Measurements from ENCODE around the gene CCDC18. TPM values are rescaled to one million over a fixed set of nuclear protein-coding genes. Genes with fewer than 3 reads are reported as not detected.

The CCDC18 gene
- total RNA-seq, 2 experiments from 2014 or later = 46.5 to 59.0 TPM

- H3K9me2 ChIP-seq (ENCODE audit: insufficient read depth, low read length) = no peaks in the 10 kb centered on the region
- ChIA-PET POLR2A (interaction anchor here (0.6 to 1.4 kb wide), 6 partner anchors 14 to 141 kb away, joined by 3 to 7 read pairs (median 3); partner anchors contain the start of gene DR1), CTCF (ENCODE audit: unreplicated experiment) (no interaction called here)
- no peaks in the 10 kb centered on the region; the same call in 1 of the 2 replicates for H3K9me3 ChIP-seq (ENCODE audit: low read length)
- H3K27ac ChIP-seq (ENCODE audit: low read depth, low read length, poor library complexity, severe bottlenecking) = no peak overlapping the region
- TF ChIP-seq EZH2phosphoT487 (IDR thresholded peaks at IDR 0.05; ENCODE audit: borderline replicate concordance, low read depth, low read length) (no peak), CTCF (conservative IDR thresholded peaks at IDR 0.05; ENCODE audit: low read length) (no peak)
- H3K4me2 ChIP-seq (ENCODE audit: low read length) = no peak overlapping the region
- H2AFZ ChIP-seq (ENCODE audit: low read length) = no peak overlapping the region
- no TSS peak for BruUV-seq (replicated peaks)
- intact Hi-C loops (cut with micrococcal nuclease; ENCODE audit: unreplicated experiment) = loop anchor here (5.0 kb wide), 1 partner anchor 35 kb away; no protein-coding TSS in a partner anchor
- peaks cover 97% of the 10 kb centered on the region for H3K36me3 ChIP-seq (ENCODE audit: insufficient read depth, low read length)
- peaks cover 4% of the 10 kb centered on the region for H3K4me1 ChIP-seq (ENCODE audit: insufficient read depth, low read length, poor library complexity, severe bottlenecking)
- no peak overlapping the region for H3K4me3 ChIP-seq (ENCODE audit: low read depth, low read length, poor library complexity, severe bottlenecking)
- no peaks in the 10 kb centered on the region for H4K20me1 ChIP-seq (ENCODE audit: insufficient read depth, low read length)
- DNase-seq (ENCODE audit: low spot score) = no peak
- no peaks in the 10 kb centered on the region for H3K79me2 ChIP-seq (ENCODE audit: insufficient read depth, low read depth, low read length)
Measured at GRCh38 chr1:93221913-93222312, 41.4 kb downstream of the CCDC18 start.

- POLR2A ChIA-PET = interaction anchor here (0.6 kb wide), 2 partner anchors 252 to 755 kb away, joined by 3 read pairs; no protein-coding TSS in a partner anchor
- Histone ChIP-seq H3K4me2 (ENCODE audit: low read length) (no peak overlapping the region), H3K36me3 (ENCODE audit: insufficient read depth, low read length) (peaks cover 96% of the 10 kb centered on the region), H3K79me2 (ENCODE audit: insufficient read depth, low read depth, low read length) (no peaks in the 10 kb centered on the region), H3K9me3 (ENCODE audit: low read length) (no peaks in the 10 kb centered on the region; the same call in 1 of the 2 replicates), H3K4me1 (ENCODE audit: insufficient read depth, low read length, poor library complexity, severe bottlenecking) (peaks cover 4% of the 10 kb centered on the region), H3K9me2 (ENCODE audit: insufficient read depth, low read length) (no peaks in the 10 kb centered on the region), H3K4me3 (ENCODE audit: low read depth, low read length, poor library complexity, severe bottlenecking) (no peak overlapping the region), H3K27ac (ENCODE audit: low read depth, low read length, poor library complexity, severe bottlenecking) (no peak overlapping the region), H4K20me1 (ENCODE audit: insufficient read depth, low read length) (no peaks in the 10 kb centered on the region), H2AFZ (ENCODE audit: low read length) (no peak overlapping the region)
- DNase-seq (ENCODE audit: low spot score) = no peak
- TF ChIP-seq CTCF (conservative IDR thresholded peaks at IDR 0.05; ENCODE audit: low read length) (no peak), EZH2phosphoT487 (IDR thresholded peaks at IDR 0.05; ENCODE audit: borderline replicate concordance, low read depth, low read length) (no peak)
- intact Hi-C loops (cut with micrococcal nuclease; ENCODE audit: unreplicated experiment) = loop anchor here (5.0 kb wide), 1 partner anchor 34 kb away; no protein-coding TSS in a partner anchor
- BruUV-seq (replicated peaks) = no TSS peak
- CTCF ChIA-PET (ENCODE audit: unreplicated experiment) = interaction anchor here (0.6 kb wide), 1 partner anchor 332 kb away, joined by 3 read pairs; no protein-coding TSS in a partner anchor
Measured at GRCh38 chr1:93223023-93223675, 42.6 kb downstream of the CCDC18 start.

DNA sequence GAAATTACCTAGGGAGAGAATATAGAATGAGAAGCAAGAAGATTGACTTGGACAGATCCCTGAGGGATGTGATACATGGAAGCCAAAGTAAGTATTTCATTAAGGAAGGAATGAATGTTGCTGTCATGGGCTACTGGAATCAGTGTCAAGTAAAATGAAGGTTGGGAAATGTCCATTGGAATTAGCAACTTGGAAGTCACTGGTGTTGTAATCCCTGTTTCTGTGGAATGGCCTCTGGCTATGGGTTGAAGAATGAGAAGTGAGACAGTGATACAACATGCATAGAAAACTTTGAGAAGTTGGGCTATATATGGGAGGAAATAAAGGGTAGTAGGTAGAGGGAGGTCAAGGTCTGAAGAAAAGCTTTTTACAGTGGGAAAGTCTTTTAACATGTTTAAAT is 54.7 kb downstream of the CCDC18 start:
- H3K4me1 ChIP-seq (ENCODE audit: insufficient read depth, low read length, poor library complexity, severe bottlenecking) = no peaks in the 10 kb centered on the region
- ChIA-PET CTCF (ENCODE audit: unreplicated experiment) (no interaction called here), POLR2A (interaction anchor here (0.8 kb wide), 1 partner anchor 47 kb away, joined by 4 read pairs; no protein-coding TSS in a partner anchor)
- TF ChIP-seq EZH2phosphoT487 (IDR thresholded peaks at IDR 0.05; ENCODE audit: borderline replicate concordance, low read depth, low read length) = no peak
- TF ChIP-seq CTCF (conservative IDR thresholded peaks at IDR 0.05; ENCODE audit: low read length) = no peak
- peaks cover 97% of the 10 kb centered on the region for H3K36me3 ChIP-seq (ENCODE audit: insufficient read depth, low read length)
- no peak for DNase-seq (ENCODE audit: low spot score)
- BruUV-seq (replicated peaks) = no TSS peak
- H2AFZ ChIP-seq (ENCODE audit: low read length) = no peak overlapping the region
- no peaks in the 10 kb centered on the region for H3K9me2 ChIP-seq (ENCODE audit: insufficient read depth, low read length)
- no peak overlapping the region for H3K4me2 ChIP-seq (ENCODE audit: low read length)
- H3K9me3 ChIP-seq (ENCODE audit: low read length) = peaks cover 10% of the 10 kb centered on the region; the same call in 1 of the 2 replicates
- no peaks in the 10 kb centered on the region for H3K79me2 ChIP-seq (ENCODE audit: insufficient read depth, low read depth, low read length)
- H3K4me3 ChIP-seq (ENCODE audit: low read depth, low read length, poor library complexity, severe bottlenecking) = no peak overlapping the region
- no peak overlapping the region for H3K27ac ChIP-seq (ENCODE audit: low read depth, low read length, poor library complexity, severe bottlenecking)
- intact Hi-C loops (cut with micrococcal nuclease; ENCODE audit: unreplicated experiment) = no loop called here
- H4K20me1 ChIP-seq (ENCODE audit: insufficient read depth, low read length) = no peaks in the 10 kb centered on the region

Data from OCI-LY7 (cell line).